Panc1 (cell line): ENCODE measurements around the gene PANK1. TPM values are rescaled to one million over a fixed set of nuclear protein-coding genes. Genes with fewer than 3 reads are reported as not detected.

Experiments used
- ATAC-seq: fragments of 200-7000 bp; cut with Tn5 transposase; 2 replicates; pipeline ENCODE4 v1.9.1; 2020; ENCODE audit warnings: mild to moderate bottlenecking, moderate library complexity
- BruUV-seq: library from RNA; stranded (reverse); fragments of 400-500 nt; replicated peaks from 2 replicates; lab custom pipeline; 2021; lab: Mats Ljungman, UMichigan
- CTCF ChIA-PET: fragments of 300-600 bp; sonication (Branson Sonifier 250); formaldehyde crosslinking; loops from one replicate; lab custom pipeline; 2022; ENCODE audit warnings: antibody characterized with exemption; lab: Charles Lee
- POLR2A ChIA-PET: fragments of 300-600 bp; sonication (Branson Sonifier 250); formaldehyde crosslinking; loops from one replicate; lab custom pipeline; 2022; ENCODE audit warnings: antibody characterized with exemption; lab: Charles Lee
- DNase-seq: peaks from one replicate; pipeline ENCODE4 v3.0.0-alpha.2; 2010; ENCODE audit warnings: low read depth, low spot score
- H3K27ac ChIP-seq: 2 replicates; pipeline ENCODE4 v1.5.1; 2011; ENCODE audit warnings: mild to moderate bottlenecking, low read length, inconsistent platforms
- H3K27me3 ChIP-seq: fragments of 200-500 bp; sonication (Bioruptor generic); 2 replicates; pipeline ENCODE4 v1.6.0; 2014; ENCODE audit warnings: low read length, inconsistent platforms; ENCODE audit not compliant: control insufficient read depth, insufficient read depth
- H3K36me3 ChIP-seq: fragments of 200-500 bp; sonication (Bioruptor generic); 2 replicates; pipeline ENCODE4 v1.5.1; 2014; ENCODE audit warnings: inconsistent platforms, mild to moderate bottlenecking, low read length, moderate library complexity; ENCODE audit not compliant: control insufficient read depth, insufficient read depth
- H3K4me1 ChIP-seq: 2 replicates; pipeline ENCODE4 v1.5.1; 2011; ENCODE audit warnings: inconsistent platforms, mild to moderate bottlenecking, low read length, moderate library complexity; ENCODE audit not compliant: control insufficient read depth, insufficient read depth
- H3K4me3 ChIP-seq, 2 experiments: 2 replicates each; pipeline ENCODE4 v1.5.1; 2011 to 2012; ENCODE audit warnings: low read depth in 2 of 2, low read length in 2 of 2, mild to moderate bottlenecking in 2 of 2, inconsistent platforms in 1 of 2, moderate library complexity in 1 of 2
- H3K9me3 ChIP-seq: fragments of 200-500 bp; sonication (Bioruptor generic); 2 replicates; pipeline ENCODE4 v1.5.1; 2014; ENCODE audit warnings: low read depth, mild to moderate bottlenecking, inconsistent platforms, low read length, moderate library complexity; ENCODE audit not compliant: control insufficient read depth, insufficient read depth
- CTCF ChIP-seq: fragments of 450-650 bp; IDR thresholded peaks from 2 replicates; pipeline ENCODE4 v1.5.1; 2017; ENCODE audit warnings: mild to moderate bottlenecking
- POLR2AphosphoS5 ChIP-seq: IDR thresholded peaks from 2 replicates; pipeline ENCODE4 v1.6.1; 2012; ENCODE audit warnings: mild to moderate bottlenecking, low read depth, low read length, moderate library complexity
- SIN3A ChIP-seq: IDR thresholded peaks from 2 replicates; pipeline ENCODE4 v1.6.1; 2012; ENCODE audit warnings: low read depth, mild to moderate bottlenecking, low read length, moderate library complexity, borderline replicate concordance; ENCODE audit not compliant: insufficient read depth
- TCF7L2 ChIP-seq: IDR thresholded peaks from 2 replicates; pipeline ENCODE4 v1.6.1; 2011; ENCODE audit warnings: mild to moderate bottlenecking, low read depth, low read length, inconsistent platforms
- in situ Hi-C: cut with HindIII; loops from 2 replicates; pipeline ENCODE4 v1.10.0; 2016; ENCODE audit warnings: low sequenced_read_pairs, low pct_unique_long_range_greater_than_20kb
- intact Hi-C: fragments of 100-400 bp; cut with micrococcal nuclease; formaldehyde crosslinking; loops from one replicate; pipeline ENCODE4 v1.10.0; 2022; ENCODE audit not compliant: unreplicated experiment
- total RNA-seq: library from RNA; stranded (reverse); gene quantifications from one replicate; pipeline ENCODE4 v1.2.1, GENCODE V29; 2021; ENCODE audit not compliant: unreplicated experiment
- TF ChIP-seq, protein P1 (sequence below), 2 experiments: IDR thresholded peaks; 2 replicates each; pipeline ENCODE4 v1.6.1; 2011 to 2012; ENCODE audit warnings: low read depth in 2 of 2, control low read depth in 1 of 2, low read length in 1 of 2, mild to moderate bottlenecking in 1 of 2, moderate library complexity in 1 of 2; ENCODE audit not compliant: insufficient read depth in 1 of 2

PANK1 gene
- total RNA-seq, 1 experiment from 2014 or later: 11.0 TPM

DNA sequence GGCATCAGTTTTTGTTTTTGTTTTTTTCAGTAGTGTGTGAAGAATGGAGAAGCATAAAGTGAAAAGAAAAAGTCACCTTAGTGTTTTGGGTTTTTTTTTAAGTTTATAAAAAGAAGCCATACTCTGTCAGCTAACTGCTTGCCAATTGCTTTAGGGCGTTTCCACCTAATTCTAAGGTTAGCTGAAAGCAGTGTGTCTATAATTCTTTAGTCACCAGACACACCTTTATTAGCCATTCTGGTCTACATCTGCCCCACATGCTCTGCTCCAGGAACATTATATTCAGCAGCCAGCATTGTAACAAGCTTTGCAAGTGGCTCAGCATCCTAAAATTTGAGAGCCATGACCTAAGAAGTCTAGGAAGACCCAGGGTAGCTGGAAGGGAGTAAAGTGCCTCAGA lies 95.5 kb downstream of the PANK1 start:
- in situ Hi-C loops: no loop called here
- H3K4me3 ChIP-seq: no peak overlapping the region
- intact Hi-C loops: no loop called here
- no peak overlapping the region for H3K27ac ChIP-seq
- DNase-seq: no peak
- no peaks in the 10 kb centered on the region; the same call in 1 of the 2 replicates for H3K27me3 ChIP-seq
- TF ChIP-seq, protein P1, sequence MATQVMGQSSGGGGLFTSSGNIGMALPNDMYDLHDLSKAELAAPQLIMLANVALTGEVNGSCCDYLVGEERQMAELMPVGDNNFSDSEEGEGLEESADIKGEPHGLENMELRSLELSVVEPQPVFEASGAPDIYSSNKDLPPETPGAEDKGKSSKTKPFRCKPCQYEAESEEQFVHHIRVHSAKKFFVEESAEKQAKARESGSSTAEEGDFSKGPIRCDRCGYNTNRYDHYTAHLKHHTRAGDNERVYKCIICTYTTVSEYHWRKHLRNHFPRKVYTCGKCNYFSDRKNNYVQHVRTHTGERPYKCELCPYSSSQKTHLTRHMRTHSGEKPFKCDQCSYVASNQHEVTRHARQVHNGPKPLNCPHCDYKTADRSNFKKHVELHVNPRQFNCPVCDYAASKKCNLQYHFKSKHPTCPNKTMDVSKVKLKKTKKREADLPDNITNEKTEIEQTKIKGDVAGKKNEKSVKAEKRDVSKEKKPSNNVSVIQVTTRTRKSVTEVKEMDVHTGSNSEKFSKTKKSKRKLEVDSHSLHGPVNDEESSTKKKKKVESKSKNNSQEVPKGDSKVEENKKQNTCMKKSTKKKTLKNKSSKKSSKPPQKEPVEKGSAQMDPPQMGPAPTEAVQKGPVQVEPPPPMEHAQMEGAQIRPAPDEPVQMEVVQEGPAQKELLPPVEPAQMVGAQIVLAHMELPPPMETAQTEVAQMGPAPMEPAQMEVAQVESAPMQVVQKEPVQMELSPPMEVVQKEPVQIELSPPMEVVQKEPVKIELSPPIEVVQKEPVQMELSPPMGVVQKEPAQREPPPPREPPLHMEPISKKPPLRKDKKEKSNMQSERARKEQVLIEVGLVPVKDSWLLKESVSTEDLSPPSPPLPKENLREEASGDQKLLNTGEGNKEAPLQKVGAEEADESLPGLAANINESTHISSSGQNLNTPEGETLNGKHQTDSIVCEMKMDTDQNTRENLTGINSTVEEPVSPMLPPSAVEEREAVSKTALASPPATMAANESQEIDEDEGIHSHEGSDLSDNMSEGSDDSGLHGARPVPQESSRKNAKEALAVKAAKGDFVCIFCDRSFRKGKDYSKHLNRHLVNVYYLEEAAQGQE (IDR thresholded peaks at IDR 0.05; ENCODE audit: insufficient read depth in 1 of 2, low read depth in 2 of 2, low read length in 1 of 2): no peak
- TF ChIP-seq POLR2AphosphoS5: no peak
- no peak for TF ChIP-seq TCF7L2
- TF ChIP-seq CTCF: no peak
- TF ChIP-seq SIN3A: no peak
- ChIA-PET POLR2A (no interaction called here), CTCF (interaction anchor here (0.6 kb wide), 1 partner anchor 1600 kb away, joined by 4 read pairs; no protein-coding TSS in a partner anchor)
- no peaks in the 10 kb centered on the region for H3K9me3 ChIP-seq
- BruUV-seq: no TSS peak
- no peaks in the 10 kb centered on the region for H3K4me1 ChIP-seq
- no peaks in the 10 kb centered on the region for H3K36me3 ChIP-seq
- no peak for ATAC-seq

DNA sequence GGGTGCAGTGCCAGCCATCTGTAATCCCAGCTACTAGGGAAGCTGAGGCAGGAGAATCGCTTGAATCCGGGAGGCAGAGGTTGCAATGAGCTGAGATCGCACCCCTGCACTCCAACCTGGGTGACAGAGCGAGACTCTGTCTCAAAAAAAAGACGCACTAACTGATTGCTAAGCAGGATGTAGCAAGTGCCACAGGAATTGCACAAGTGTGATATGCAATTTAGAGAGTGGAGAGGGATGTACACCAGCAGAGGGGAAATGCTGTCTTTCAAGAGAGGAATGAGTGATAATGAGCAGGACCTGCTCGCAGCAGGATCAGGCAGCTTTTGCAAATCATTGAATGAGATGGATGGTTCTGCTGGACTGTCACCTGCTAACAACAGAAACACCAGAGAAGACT lies 96.4 kb downstream of the PANK1 start:
- DNase-seq (no peak), ATAC-seq (no peak)
- in situ Hi-C loops: no loop called here
- H3K27ac ChIP-seq: no peak overlapping the region
- H3K27me3 ChIP-seq: no peaks in the 10 kb centered on the region; the same call in 1 of the 2 replicates
- intact Hi-C loops: no loop called here
- no peaks in the 10 kb centered on the region for H3K36me3 ChIP-seq
- H3K4me1 ChIP-seq: no peaks in the 10 kb centered on the region
- POLR2A ChIA-PET: no interaction called here
- no TSS peak for BruUV-seq
- no peak for TF ChIP-seq SIN3A
- TF ChIP-seq TCF7L2: no peak
- TF ChIP-seq, protein P1 (IDR thresholded peaks at IDR 0.05; ENCODE audit: insufficient read depth in 1 of 2, low read depth in 2 of 2, low read length in 1 of 2): no peak
- TF ChIP-seq CTCF: no peak
- TF ChIP-seq POLR2AphosphoS5: no peak
- no peaks in the 10 kb centered on the region for H3K9me3 ChIP-seq
- CTCF ChIA-PET: no interaction called here
- no peak overlapping the region for H3K4me3 ChIP-seq
